Trophoblast cell (in vitro differentiated cells and primary cell): ENCODE measurements around the gene CELF5.

Source experiments
- DNase-seq, 2 donors: peaks; one replicate each; pipeline ENCODE4 v3.0.0-alpha.2; 2016
- H2AFZ ChIP-seq: 2 replicates; pipeline ENCODE4 v1.6.1; 2013; ENCODE audit warnings: low read length, moderate library complexity, mild to moderate bottlenecking; ENCODE audit not compliant: insufficient read depth, poor library complexity
- H2AK5ac ChIP-seq: 2 replicates; pipeline ENCODE4 v1.6.1; 2013; ENCODE audit warnings: mild to moderate bottlenecking, low read length
- H2BK120ac ChIP-seq: 2 replicates; pipeline ENCODE4 v1.6.1; 2013; ENCODE audit warnings: low read length, mild to moderate bottlenecking, moderate library complexity; ENCODE audit not compliant: insufficient read depth, poor library complexity
- H2BK12ac ChIP-seq: 2 replicates; pipeline ENCODE4 v1.6.1; 2013; ENCODE audit warnings: mild to moderate bottlenecking, low read length, moderate library complexity
- H2BK5ac ChIP-seq: 2 replicates; pipeline ENCODE4 v1.6.1; 2013; ENCODE audit warnings: low read length, low read depth, moderate library complexity, mild to moderate bottlenecking; ENCODE audit not compliant: poor library complexity
- H3K14ac ChIP-seq: 2 replicates; pipeline ENCODE4 v1.6.1; 2013; ENCODE audit warnings: mild to moderate bottlenecking, low read length
- H3K18ac ChIP-seq: 2 replicates; pipeline ENCODE4 v1.6.1; 2013; ENCODE audit warnings: mild to moderate bottlenecking, low read length
- H3K23ac ChIP-seq: 2 replicates; pipeline ENCODE4 v1.6.1; 2013; ENCODE audit warnings: low read length
- H3K27ac ChIP-seq: 2 replicates; pipeline ENCODE4 v1.5.1; 2013; ENCODE audit warnings: low read depth, mild to moderate bottlenecking, inconsistent platforms, low read length, moderate library complexity
- H3K27me3 ChIP-seq: 2 replicates; pipeline ENCODE4 v1.6.1; 2013; ENCODE audit warnings: inconsistent platforms, mild to moderate bottlenecking, low read length, moderate library complexity; ENCODE audit not compliant: insufficient read depth
- H3K36me3 ChIP-seq, 2 experiments: 1 replicate in 1 of 2; 2 replicates in 1 of 2; pipeline ENCODE4 v1.6.1; 2013; ENCODE audit warnings: low read length in 2 of 2, mild to moderate bottlenecking in 2 of 2, moderate library complexity in 1 of 2; ENCODE audit not compliant: insufficient read depth in 2 of 2, control insufficient read depth in 1 of 2
- H3K4ac ChIP-seq: 2 replicates; pipeline ENCODE4 v1.6.1; 2013; ENCODE audit warnings: low read depth, mild to moderate bottlenecking, low read length, moderate library complexity
- H3K4me1 ChIP-seq, 2 experiments: 1 replicate in 1 of 2; 2 replicates in 1 of 2; pipeline ENCODE4 v1.6.1; 2013; ENCODE audit warnings: low read length in 2 of 2, mild to moderate bottlenecking in 2 of 2, moderate library complexity in 1 of 2; ENCODE audit not compliant: insufficient read depth in 2 of 2, control insufficient read depth in 1 of 2
- H3K4me2 ChIP-seq: 2 replicates; pipeline ENCODE4 v1.6.1; 2013; ENCODE audit warnings: inconsistent platforms, mild to moderate bottlenecking, low read length, moderate library complexity
- H3K4me3 ChIP-seq: 2 replicates; pipeline ENCODE4 v1.5.1; 2013; ENCODE audit warnings: mild to moderate bottlenecking, low read depth, low read length, inconsistent platforms
- H3K79me1 ChIP-seq: one replicate; pipeline ENCODE4 v1.6.1; 2013; ENCODE audit warnings: low read length
- H3K79me2 ChIP-seq: 2 replicates; pipeline ENCODE4 v1.6.1; 2013; ENCODE audit warnings: low read length, mild to moderate bottlenecking; ENCODE audit not compliant: control insufficient read depth, insufficient read depth, poor library complexity
- H3K9ac ChIP-seq: 2 replicates; pipeline ENCODE4 v1.6.1; 2013; ENCODE audit warnings: mild to moderate bottlenecking, low read length
- H3K9me3 ChIP-seq: 2 replicates; pipeline ENCODE4 v1.6.1; 2013; ENCODE audit warnings: low read depth, mild to moderate bottlenecking, control low read depth, inconsistent platforms, low read length; ENCODE audit not compliant: insufficient read depth
- H4K12ac ChIP-seq: 2 replicates; pipeline ENCODE4 v1.6.1; 2013; ENCODE audit warnings: low read depth, mild to moderate bottlenecking, low read length, moderate library complexity
- H4K8ac ChIP-seq: 2 replicates; pipeline ENCODE4 v1.6.1; 2013; ENCODE audit warnings: low read depth, mild to moderate bottlenecking, low read length, moderate library complexity
- H4K91ac ChIP-seq: one replicate; pipeline ENCODE4 v1.6.1; 2013; ENCODE audit warnings: low read depth, mild to moderate bottlenecking, low read length, moderate library complexity
- WGBS: extraction: QIAGEN DNeasy Blood & Tissue Kit; methylation state at CpG from one replicate; pipeline ENCODE4 v1.1.7; 2013; ENCODE audit warnings: missing lambda C conversion rate; ENCODE audit not compliant: insufficient read length, insufficient coverage; ENCODE audit errors: extremely low coverage; 5-methylcytosine and 5-hydroxymethylcytosine counted together

CELF5 gene

GRCh38 chr19:3229888-3230496, 5.5 kb downstream of the CELF5 start:
- Histone ChIP-seq H4K8ac (no peak overlapping the region), H3K4ac (no peak overlapping the region), H3K18ac (no peak overlapping the region), H2BK5ac (no peak overlapping the region), H3K79me1 (no peaks in the 10 kb centered on the region), H2BK120ac (no peak overlapping the region), H3K27me3 (peaks cover 18% of the 10 kb centered on the region), H3K27ac (no peak overlapping the region), H2AK5ac (no peak overlapping the region), H2BK12ac (no peak overlapping the region), H3K4me3 (no peak overlapping the region), H3K36me3 (no peaks in the 10 kb centered on the region), H3K9ac (no peak overlapping the region), H3K79me2 (no peaks in the 10 kb centered on the region), H3K4me1 (no peaks in the 10 kb centered on the region), H3K4me2 (no peak overlapping the region), H2AFZ (no peak overlapping the region), H4K91ac (no peak overlapping the region), H3K9me3 (peaks cover 3% of the 10 kb centered on the region), H4K12ac (no peak overlapping the region), H3K23ac (no peak overlapping the region), H3K14ac (no peak overlapping the region)
- no CpG with 5 or more reads among the region's 4 CpGs for WGBS
- no peak for DNase-seq

DNA sequence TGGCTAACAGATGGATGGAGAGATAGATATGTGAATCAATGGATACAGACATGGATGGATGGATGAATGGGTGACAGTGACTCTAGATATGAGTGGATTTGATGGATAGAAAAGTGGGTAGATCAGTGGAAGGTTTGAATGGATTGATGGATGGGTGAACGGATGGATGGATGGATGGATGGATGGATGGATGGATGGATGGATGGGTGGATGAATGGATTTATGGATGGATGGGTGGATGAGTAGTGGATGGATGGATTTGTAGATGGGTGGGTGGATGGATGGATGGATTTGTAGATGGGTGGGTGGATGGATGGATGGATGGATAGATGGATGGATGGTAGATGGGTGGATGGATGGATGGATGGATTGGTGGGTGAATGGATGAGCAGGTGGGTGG, 6.8 kb downstream of the CELF5 start:
- Histone ChIP-seq H2BK5ac (no peak overlapping the region), H3K14ac (no peak overlapping the region), H4K8ac (no peak overlapping the region), H3K79me1 (no peaks in the 10 kb centered on the region), H3K79me2 (no peaks in the 10 kb centered on the region), H3K27me3 (peaks cover 10% of the 10 kb centered on the region), H4K12ac (no peak overlapping the region), H3K36me3 (no peaks in the 10 kb centered on the region), H2BK120ac (no peak overlapping the region), H3K9ac (no peak overlapping the region), H3K4me1 (no peaks in the 10 kb centered on the region), H3K4me3 (no peak overlapping the region), H3K4me2 (no peak overlapping the region), H3K27ac (no peak overlapping the region), H2AK5ac (no peak overlapping the region), H2BK12ac (no peak overlapping the region), H4K91ac (no peak overlapping the region), H3K18ac (no peak overlapping the region), H3K23ac (no peak overlapping the region), H3K4ac (no peak overlapping the region), H3K9me3 (peaks cover 3% of the 10 kb centered on the region), H2AFZ (no peak overlapping the region)
- no peak for DNase-seq
- WGBS: 100% methylated on average over 1 of the region's 1 CpG

- no CpG with 5 or more reads among the region's 4 CpGs for WGBS
- H3K27ac ChIP-seq: no peak overlapping the region
- H3K79me2 ChIP-seq: no peaks in the 10 kb centered on the region
- H3K27me3 ChIP-seq: peaks cover 4% of the 10 kb centered on the region
- H2AFZ ChIP-seq: no peak overlapping the region
- H4K91ac ChIP-seq: no peak overlapping the region
- no peak overlapping the region for H3K14ac ChIP-seq
- no peak overlapping the region for H3K18ac ChIP-seq
- no peak overlapping the region for H3K4ac ChIP-seq
- H3K4me1 ChIP-seq: no peaks in the 10 kb centered on the region
- no peak overlapping the region for H4K8ac ChIP-seq
- H2BK12ac ChIP-seq: no peak overlapping the region
- no peaks in the 10 kb centered on the region for H3K79me1 ChIP-seq
- no peak overlapping the region for H2BK120ac ChIP-seq
- peaks cover 3% of the 10 kb centered on the region for H3K9me3 ChIP-seq
- H3K9ac ChIP-seq: no peak overlapping the region
- H2AK5ac ChIP-seq: no peak overlapping the region
- H3K4me2 ChIP-seq: no peak overlapping the region
- no peak overlapping the region for H3K4me3 ChIP-seq
- H3K36me3 ChIP-seq: no peaks in the 10 kb centered on the region
- H3K23ac ChIP-seq: no peak overlapping the region
- no peak overlapping the region for H4K12ac ChIP-seq
- no peak overlapping the region for H2BK5ac ChIP-seq
- no peak for DNase-seq
These were observed 8.7 kb downstream of the CELF5 start for GRCh38 chr19:3233116-3233515.

DNA sequence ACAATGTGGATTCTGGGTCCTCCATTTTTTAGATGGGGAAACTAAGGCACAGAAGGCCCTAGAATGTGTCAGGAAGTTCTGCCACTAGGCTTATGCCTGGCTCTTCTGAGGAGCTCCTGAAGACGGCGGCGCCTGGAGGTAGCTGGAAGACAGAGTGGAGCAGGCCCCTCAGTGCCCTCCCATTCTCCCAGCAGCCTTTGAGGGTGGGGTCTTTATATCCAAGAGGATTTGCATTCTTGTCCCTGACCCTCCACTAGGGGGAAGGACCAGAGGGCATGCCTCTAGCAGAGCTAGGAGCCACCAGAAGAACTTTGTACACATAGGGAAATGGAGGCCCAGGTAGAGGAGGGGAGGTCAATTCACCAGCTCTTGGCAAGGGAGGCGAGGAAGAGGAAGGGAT, 9.4 kb downstream of the CELF5 start:
- Histone ChIP-seq H4K8ac (no peak overlapping the region), H3K9ac (no peak overlapping the region), H3K18ac (no peak overlapping the region), H2AFZ (no peak overlapping the region), H3K9me3 (peaks cover 3% of the 10 kb centered on the region), H3K4me2 (no peak overlapping the region), H3K27ac (no peak overlapping the region), H2BK12ac (no peak overlapping the region), H2BK120ac (no peak overlapping the region), H3K79me2 (no peaks in the 10 kb centered on the region), H3K23ac (no peak overlapping the region), H3K4ac (no peak overlapping the region), H3K4me3 (no peak overlapping the region), H3K4me1 (no peaks in the 10 kb centered on the region), H2AK5ac (no peak overlapping the region), H4K91ac (no peak overlapping the region), H3K14ac (no peak overlapping the region), H3K79me1 (no peaks in the 10 kb centered on the region), H4K12ac (no peak overlapping the region), H3K27me3 (no peaks in the 10 kb centered on the region), H3K36me3 (no peaks in the 10 kb centered on the region), H2BK5ac (no peak overlapping the region)
- WGBS: no CpG with 5 or more reads among the region's 4 CpGs
- DNase-seq: no peak
